GM12874 (cell line): ENCODE data around the gene FAM228A.

Source experiments
- TF ChIP-seq, protein P1 (sequence below): IDR thresholded peaks from 2 replicates; pipeline ENCODE4 v1.5.1; 2011; ENCODE audit warnings: low read depth, mild to moderate bottlenecking, control low read depth, low read length, moderate library complexity; ENCODE audit not compliant: insufficient read depth

The FAM228A gene

DNA sequence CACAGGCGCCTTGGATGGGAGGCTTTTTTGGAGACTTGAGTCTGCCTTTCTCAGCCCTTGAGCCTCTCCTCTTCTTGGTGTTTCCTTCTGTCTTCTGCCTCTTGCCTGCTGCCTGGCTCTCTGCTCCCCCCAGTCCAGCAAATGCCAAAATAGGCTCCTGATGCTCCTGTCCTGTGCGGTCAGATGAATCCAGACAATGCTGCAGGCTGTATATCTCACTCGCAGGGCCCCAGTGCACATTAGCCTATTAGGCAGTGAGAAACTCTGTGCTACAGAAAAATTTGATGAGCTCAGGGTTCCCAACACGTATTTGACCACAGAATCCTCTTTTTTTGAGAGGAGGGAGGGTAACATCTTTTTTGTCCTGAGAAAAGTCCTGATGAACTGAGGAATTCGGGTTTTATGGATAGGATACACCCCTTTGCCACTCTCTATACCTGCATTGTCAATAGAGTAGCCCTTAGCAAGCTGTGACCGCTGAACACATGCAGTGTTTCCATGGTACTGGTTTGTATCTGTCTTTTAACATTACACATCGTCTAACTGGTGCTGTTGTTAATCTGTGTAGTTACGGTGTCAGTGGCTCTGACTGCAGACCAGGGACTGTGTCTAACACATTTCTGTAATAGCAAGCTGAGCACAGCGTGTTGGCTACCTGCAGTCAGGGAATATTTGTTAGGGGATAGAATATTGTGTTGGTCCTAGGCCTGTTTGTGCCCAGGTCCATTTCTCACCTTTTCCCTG lies 50.8 kb downstream of the FAM228A start:
- TF ChIP-seq, protein P1, sequence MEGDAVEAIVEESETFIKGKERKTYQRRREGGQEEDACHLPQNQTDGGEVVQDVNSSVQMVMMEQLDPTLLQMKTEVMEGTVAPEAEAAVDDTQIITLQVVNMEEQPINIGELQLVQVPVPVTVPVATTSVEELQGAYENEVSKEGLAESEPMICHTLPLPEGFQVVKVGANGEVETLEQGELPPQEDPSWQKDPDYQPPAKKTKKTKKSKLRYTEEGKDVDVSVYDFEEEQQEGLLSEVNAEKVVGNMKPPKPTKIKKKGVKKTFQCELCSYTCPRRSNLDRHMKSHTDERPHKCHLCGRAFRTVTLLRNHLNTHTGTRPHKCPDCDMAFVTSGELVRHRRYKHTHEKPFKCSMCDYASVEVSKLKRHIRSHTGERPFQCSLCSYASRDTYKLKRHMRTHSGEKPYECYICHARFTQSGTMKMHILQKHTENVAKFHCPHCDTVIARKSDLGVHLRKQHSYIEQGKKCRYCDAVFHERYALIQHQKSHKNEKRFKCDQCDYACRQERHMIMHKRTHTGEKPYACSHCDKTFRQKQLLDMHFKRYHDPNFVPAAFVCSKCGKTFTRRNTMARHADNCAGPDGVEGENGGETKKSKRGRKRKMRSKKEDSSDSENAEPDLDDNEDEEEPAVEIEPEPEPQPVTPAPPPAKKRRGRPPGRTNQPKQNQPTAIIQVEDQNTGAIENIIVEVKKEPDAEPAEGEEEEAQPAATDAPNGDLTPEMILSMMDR = no peak

DNA sequence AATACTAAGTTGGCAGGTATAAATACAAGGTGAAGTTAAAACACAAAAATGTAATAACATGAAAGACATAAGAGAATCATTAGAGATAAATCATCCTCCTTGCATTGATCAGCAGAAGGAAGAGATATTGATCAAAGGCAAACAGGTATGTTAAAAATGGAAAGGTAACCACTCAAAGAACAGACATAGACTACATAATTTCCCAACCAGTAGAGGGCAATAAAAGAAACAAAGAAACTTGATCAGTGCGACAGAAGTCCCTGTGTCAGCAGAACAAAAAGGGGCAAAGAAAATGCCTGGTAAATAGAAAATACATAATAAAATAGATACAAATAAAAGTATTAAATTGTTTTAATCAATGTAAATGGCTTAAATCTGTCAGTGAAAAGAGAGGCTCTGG lies 53.6 kb downstream of the FAM228A start:
- TF ChIP-seq, protein P1 = peak; percentile 15; the same call in 1 of the 2 replicates

DNA sequence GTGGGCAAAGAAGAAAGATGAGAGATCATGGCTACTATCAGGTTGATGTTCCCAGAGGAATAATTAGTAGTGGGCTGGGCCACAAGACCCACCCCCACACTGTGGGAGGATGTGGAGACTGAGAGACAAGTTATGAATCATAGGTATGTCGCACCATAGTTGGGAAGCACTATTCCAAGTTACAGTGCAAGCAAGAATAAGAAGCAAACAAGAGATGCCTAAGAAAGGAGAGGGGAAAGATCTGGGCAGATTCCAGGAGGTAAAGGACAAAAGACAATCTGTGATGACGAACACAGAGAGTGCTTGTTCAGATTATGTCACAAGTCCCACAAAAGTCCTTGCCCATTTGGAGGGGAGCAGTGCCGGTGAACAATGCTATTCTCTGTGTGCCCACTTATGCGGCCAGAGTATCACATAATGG lies 56.6 kb downstream of the FAM228A start:
- TF ChIP-seq, protein P1 = no peak

DNA sequence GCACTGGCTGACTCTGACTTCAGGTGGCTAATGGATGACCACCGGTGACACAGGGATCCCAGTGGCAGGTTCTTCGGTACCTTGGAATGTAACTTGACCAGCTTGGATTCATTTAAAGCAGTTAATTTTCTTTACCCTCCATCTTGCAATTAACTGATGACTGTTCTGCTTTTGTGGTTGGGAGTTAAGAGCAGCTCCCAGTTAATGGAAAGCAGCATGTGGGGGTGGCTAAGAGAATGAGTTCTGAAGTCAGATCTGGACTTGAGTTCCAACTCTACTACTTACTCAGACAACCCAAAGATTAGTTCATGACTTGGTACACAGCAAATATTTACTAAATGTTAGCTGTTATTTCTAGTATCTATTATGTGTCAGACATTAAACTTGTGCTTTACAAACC lies 58.5 kb downstream of the FAM228A start:
- TF ChIP-seq, protein P1 = no peak

DNA sequence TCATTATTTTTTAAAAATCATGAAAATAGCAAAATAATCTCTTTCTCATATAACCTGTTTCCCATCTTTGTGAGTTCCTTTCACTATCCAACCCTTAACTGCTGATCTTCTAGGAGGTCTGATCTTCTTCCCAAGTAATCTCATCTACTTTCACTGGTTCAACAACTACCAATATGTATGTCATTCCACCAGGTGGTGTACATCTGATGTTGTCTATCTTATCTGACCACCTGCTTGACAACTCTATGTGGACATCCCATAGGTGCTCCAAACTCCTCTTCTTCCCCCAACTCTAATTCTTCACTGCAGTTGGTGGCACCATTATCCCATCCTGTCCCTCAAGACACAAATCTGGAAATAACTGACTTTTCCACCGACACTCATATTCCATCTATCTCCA lies 62.5 kb downstream of the FAM228A start:
- TF ChIP-seq, protein P1 = no peak

DNA sequence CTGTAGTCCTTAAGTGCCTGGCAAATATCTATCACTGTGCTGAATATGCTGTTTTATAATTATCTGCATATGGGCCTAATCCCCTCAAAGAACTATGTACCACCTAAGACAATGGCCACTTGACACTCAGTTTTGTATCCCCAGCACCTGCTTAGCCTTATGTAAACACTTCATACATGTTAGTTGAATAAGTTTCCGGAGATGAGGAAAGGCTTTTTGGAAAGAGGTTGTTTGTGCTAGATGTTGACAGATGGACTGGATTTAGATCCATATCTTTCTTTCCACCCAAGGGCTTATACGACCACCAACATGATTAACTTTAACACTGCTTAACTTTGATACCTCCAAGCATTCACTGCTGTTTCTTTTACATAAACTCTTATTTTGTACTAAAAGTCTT lies 63.3 kb downstream of the FAM228A start:
- TF ChIP-seq, protein P1 = no peak

DNA sequence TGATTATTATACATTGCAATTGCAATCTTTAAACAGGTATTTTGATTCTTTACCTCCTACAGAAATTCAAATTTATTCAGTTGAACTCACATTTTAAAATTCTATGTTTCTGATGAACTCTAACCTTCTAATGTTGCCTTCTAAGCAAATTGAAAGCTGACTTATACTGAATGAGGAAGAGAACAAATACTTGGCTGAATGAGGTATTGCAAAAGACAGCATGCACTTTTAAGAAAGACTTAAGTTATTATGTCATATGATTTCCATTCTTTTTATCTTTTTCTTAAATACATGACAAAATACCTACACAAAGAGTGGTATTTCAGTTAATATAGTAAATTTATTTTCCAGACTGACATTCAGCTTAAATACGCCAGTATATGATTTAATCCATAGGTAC lies 64.7 kb downstream of the FAM228A start:
- TF ChIP-seq, protein P1 = no peak
